COLO829 (cell line): ENCODE data around the gene MPP1.
"Not testable (repeated sequence)": the region's sequence is repeated elsewhere in the genome, so short reads cannot be mapped to it uniquely, and the experiment has no call there.

Source experiments
- DNase-seq: peaks from one replicate; pipeline ENCODE4 v3.0.0; 2012; ENCODE audit warnings: low spot score

Gene MPP1

GRCh38 chrX:154804957-154805695, at the start of gene MPP1:
MPP1 (minus strand) TSS chrX:154805485; CDS start chrX:154805373, 112 bp downstream.
- DNase-seq, result peak; percentile 66

GRCh38 chrX:154850957-154851611, 45.8 kb upstream of the MPP1 start:
- no peak for DNase-seq

DNA sequence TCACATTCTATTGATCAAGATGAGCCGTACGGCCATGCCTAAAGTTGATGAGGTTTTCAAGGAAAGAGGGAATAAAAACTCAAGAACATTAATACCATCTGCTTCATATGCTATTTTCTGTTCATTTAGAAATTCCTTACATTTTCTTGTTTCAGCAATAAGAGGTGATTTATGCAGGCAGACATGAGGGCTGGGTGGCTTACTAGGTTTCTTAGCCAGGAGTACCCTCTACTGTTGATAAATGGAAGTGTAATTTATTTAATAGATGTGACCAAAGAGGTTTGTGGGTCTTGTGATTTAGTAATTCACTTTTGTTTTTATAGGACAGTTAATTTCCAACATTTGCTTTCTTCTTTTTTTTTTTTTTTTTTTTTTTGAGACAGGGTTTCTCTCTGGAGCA, 35.6 kb upstream of the MPP1 start:
- DNase-seq, result peak; percentile 14

DNA sequence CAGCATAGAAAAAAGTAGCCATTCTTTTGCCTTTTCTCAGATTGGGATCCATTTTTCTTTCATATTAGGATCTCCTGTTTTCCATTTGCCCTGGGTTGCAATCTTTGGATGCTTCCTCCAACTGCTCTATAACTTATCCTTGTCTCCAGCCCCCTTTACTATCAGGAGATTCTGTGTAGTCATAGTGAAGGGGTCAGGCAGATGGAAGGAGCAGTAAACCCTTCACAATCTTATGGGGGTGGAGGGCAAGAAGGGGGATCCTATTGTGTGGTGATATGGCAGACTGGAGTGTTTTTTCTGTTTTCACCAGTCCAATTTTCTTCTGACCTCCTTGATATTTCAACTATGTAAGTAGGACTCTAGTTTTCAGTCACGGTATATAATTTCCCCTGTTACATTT, 30.9 kb upstream of the MPP1 start:
- no peak for DNase-seq

DNA sequence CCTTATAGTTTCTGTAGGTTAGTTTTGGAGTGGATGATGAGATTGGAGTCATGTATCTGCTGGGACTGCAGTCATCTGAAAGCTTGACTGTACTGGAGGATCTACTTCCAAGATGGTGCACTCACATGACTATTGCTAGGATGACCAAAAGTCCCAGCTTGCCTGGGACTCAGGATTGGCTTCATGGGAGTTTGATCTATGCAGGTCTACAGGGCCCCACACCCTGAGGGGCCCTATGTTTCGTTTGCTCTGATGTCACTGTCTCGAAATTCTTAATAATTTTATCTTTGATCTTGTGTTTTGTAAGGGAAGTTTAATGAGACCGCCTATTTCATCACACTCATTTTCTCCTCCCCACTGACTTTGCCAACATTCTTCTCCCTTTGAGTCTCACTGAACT, 29.3 kb upstream of the MPP1 start, which contains the start of gene SMIM9:
SMIM9 (minus strand) TSS at position 101 of the 400 bp plus-strand sequence. CDS start 3,806 bp downstream, outside the sequence.
- DNase-seq, result no peak

DNA sequence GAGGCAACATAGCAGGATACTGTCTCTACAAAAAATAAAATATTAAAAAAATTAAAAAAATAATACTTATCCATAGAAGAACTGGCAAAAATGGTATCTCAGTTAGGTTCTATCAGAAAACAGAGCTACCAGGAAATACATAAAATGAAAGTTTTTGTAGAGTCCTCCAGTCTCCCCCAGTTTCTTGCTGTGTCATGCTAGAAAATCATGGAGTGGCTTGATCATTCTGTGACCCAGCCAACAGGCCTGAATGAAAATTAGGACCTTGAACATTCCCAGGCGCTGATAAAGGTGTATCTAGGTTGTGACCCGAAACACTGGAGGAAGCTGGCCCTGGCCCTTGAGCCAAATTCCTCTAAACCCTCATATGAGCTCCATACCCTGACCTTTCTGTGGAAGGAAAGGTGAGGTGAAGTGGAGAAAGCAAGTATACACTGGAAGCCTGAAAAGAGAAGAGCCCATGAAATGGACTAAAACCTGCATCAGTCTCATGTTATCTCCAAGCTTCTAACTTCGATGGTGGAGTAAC, 28.5 kb upstream of the MPP1 start:
- DNase-seq, result no peak

GRCh38 chrX:154829926-154830442, 24.7 kb upstream of the MPP1 start:
- no peak for DNase-seq

DNA sequence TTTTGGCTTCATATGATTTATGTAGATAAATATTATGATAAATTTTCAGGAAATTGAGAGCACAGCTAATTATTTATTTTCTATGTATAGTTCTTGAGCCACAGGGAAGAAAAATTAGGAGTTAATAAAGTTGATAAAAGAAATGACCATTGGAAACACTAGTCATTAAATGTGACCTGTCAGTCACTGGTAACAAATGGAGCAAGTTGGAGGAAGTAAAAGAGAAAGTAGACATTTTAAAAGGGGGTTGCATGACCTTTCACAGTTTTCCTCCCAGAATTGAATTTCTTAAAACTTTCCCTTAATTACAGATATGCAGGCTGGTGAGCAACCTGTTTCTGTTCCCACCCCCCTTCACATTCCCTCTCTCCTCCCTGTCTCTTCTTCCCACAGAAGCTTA, 23.8 kb upstream of the MPP1 start:
- DNase-seq, result no peak

GRCh38 chrX:154828016-154828408, 22.7 kb upstream of the MPP1 start:
- no peak for DNase-seq

- no peak for DNase-seq
These were observed 22.1 kb upstream of the MPP1 start for GRCh38 chrX:154827194-154828015.

DNA sequence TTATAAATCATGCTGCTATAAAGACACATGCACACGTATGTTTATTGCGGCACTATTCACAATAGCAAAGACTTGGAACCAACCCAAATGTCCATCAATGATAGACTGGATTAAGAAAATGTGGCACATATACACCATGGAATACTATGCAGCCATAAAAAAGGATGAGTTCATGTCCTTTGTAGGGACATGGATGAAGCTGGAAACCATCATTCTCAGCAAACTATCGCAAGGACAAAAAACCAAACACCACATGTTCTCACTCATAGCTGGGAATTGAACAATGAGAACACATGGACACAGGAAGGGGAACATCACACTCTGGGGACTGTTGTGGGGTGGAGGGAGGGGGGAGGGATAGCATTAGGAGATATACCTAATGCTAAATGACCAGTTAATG, 20.3 kb upstream of the MPP1 start:
- not testable (repeated sequence) for DNase-seq

DNA sequence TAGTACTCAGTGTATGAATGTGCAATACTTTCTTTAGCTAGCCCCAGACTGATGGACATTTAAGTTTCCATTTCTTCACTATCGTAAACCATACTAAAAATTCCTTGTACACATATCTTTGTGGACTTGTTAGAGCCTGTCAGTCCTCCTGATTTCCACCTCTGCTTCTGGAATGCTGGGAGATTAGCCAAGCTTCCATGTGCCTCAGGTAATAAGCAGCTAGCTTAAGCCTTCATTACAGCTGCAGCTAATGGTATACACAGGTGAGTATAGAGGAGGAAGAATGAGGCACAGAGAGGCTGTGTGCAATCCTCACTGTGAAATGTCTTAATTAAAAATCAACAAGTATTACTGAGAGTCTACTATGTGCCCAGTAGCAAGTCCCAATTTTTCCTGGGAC, 19.4 kb upstream of the MPP1 start:
- DNase-seq, result no peak

DNA sequence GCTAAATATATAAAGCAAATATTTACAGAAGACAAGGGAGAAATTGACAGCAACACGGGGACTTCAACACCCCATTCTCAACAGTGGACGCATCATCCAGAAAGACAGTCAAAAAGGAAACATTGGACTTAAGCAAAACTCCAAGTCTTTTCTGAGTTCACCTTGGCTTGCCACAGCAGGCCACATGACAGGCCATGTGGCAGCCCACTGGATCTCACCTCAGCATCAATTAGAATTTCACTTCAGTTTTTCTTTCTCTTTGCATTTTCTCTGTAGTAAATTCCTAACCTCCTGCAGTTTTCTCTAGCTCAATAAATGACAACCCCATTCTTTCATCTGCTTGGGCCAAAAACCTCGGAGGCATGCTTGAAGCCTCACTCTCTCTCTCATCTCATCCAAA, 16.7 kb upstream of the MPP1 start:
- no peak for DNase-seq

GRCh38 chrX:154821523-154821922, 16.2 kb upstream of the MPP1 start:
- DNase-seq, result no peak

DNA sequence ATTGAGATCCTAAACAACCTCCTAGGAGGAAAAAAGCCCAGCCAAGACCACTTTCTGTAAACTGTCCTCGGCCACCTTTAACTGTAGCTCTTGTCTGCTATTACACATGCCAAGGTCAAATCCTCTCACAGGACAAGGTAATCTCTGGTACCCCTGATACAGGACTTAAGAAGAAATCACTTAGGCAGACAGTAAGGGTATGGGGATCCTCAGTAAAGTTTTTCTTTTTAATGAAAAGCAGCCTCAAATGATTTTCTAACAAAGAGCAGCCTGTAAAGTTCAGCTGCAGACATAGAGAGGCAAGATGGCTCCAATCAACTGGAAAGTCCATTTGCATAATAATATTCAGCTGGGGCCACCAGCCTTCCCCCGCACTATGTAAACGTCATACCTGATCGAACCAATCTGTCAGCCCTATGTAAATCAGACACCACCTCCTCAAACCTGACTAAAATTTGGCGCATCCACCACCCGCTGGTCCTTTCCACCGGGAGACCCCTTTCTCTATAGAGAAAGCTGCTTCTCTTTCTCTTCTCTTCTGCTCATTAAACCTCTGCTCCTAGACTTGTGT, 14.6 kb upstream of the MPP1 start:
- no peak for DNase-seq

GRCh38 chrX:154818916-154819770, 13.9 kb upstream of the MPP1 start:
- no peak for DNase-seq

DNA sequence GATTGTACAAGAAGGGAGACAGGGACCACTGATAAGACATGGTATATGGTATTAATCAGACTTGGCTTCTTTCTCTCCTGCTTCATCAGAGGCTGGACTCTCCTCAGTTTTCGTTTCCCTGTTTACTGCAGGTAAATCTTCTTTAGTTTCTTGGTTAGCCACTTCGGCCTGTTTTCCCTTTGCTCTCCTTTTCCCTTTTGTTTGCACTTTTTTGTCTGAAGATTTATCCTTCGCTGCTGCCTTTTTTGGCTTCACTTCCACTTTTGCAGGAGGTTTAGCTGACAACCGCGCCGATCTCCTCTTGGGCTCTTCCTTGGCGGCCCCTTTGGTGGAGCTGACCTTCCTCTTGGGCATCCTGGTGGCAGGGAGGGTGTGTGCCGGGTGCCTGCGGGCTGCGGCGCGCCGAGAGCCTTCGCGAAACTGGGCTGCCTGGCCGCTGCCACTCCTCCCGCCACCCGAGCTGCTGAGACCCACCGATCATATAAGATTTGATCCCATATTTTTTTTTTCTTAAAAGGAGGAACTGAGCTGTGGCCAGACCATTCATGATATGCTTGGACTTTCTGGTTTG, 11.8 kb upstream of the MPP1 start:
- not testable (repeated sequence) for DNase-seq

DNA sequence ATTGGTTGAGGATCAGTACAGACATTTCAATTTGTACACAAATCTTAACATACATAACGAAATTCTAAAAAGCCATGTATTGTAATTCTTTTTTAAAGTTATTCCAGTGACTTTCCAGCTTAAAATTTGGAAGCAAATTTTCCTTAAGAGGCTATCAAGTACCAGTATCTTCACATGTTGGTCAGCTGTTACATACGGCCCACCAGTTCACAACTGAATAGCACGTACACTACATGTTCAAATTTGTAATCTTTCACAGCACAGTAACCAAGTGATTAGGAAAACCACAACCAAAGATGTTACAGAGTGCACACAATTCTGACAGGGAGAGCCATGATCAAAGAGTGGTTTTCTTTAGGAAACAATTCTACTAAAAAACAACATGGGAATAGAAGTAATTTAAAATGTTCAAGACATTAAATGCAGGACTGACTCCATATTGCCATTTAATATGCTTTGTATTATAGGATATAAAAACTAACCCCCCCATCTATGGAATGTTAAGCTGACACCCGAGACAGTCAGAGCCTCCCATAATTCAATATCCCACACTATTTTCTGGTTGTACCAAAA, 11.1 kb upstream of the MPP1 start:
- not testable (repeated sequence) for DNase-seq

- DNase-seq, result no peak
These were observed 10.1 kb upstream of the MPP1 start for GRCh38 chrX:154815274-154815818.

DNA sequence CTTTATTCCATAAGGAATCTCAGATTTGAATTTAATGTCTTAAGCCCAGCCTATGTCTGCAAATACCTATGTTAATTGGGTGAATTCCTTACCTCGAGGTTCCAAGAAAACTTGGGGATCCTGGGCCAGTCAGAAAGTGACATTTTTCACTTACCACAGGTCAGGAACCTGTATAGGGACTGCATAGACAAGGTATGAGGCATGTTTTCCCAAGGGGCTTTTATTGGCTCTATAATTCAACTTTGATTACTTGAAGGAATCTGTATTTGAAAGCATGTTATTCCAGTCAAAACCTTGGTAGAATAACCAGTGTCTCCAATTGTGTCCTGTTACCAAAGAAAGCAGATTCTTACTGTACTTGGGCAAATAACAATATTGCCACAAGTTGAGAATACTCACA, 8.5 kb upstream of the MPP1 start:
- DNase-seq, result no peak
